ENCODE data around the gene MUC5B. TPM values are rescaled to one million over a fixed set of nuclear protein-coding genes. Genes with fewer than 3 reads are reported as not detected.
"Not testable (repeated sequence)": the region's sequence is repeated elsewhere in the genome, so short reads cannot be mapped to it uniquely, and the experiment has no call there.

Gene MUC5B
- total and polyA plus RNA-seq, 5 donors: under 0.01 TPM; not detected in 4

GRCh38 chr11:1245717-1246116 lies 22.9 kb downstream of the MUC5B start:
- H3K9me3 ChIP-seq (ENCODE audit: control insufficient read depth, low read length); H3K4me1 ChIP-seq (ENCODE audit: control insufficient read depth, insufficient read depth, low read length); H3K4me3 ChIP-seq (ENCODE audit: low read length); H3K27ac ChIP-seq (ENCODE audit: low read length); intact Hi-C loops (cut with DNase I); ATAC-seq; H3K27me3 ChIP-seq (ENCODE audit: control insufficient read depth, insufficient read depth): not testable (repeated sequence)
- 95% methylated on average over 13 of the region's 14 CpGs for WGBS
- peak in 1 of 3 donors; percentile 20 for DNase-seq

- DNase-seq; H3K27ac ChIP-seq (ENCODE audit: low read length); H3K4me1 ChIP-seq (ENCODE audit: control insufficient read depth, insufficient read depth, low read length); ATAC-seq; H3K27me3 ChIP-seq (ENCODE audit: control insufficient read depth, insufficient read depth); intact Hi-C loops (cut with DNase I); H3K4me3 ChIP-seq (ENCODE audit: low read length); H3K9me3 ChIP-seq (ENCODE audit: control insufficient read depth, low read length): not testable (repeated sequence)
- WGBS: 87% methylated on average over 14 of the region's 14 CpGs
Measured at GRCh38 chr11:1246301-1246700, 23.4 kb downstream of the MUC5B start.

GRCh38 chr11:1247026-1247425 lies 24.2 kb downstream of the MUC5B start:
- H3K4me1 ChIP-seq (ENCODE audit: control insufficient read depth, insufficient read depth, low read length); H3K9me3 ChIP-seq (ENCODE audit: control insufficient read depth, low read length); ATAC-seq; DNase-seq; H3K27ac ChIP-seq (ENCODE audit: low read length); H3K27me3 ChIP-seq (ENCODE audit: control insufficient read depth, insufficient read depth); intact Hi-C loops (cut with DNase I); H3K4me3 ChIP-seq (ENCODE audit: low read length): not testable (repeated sequence)
- 89% methylated on average over 14 of the region's 14 CpGs for WGBS

DNA sequence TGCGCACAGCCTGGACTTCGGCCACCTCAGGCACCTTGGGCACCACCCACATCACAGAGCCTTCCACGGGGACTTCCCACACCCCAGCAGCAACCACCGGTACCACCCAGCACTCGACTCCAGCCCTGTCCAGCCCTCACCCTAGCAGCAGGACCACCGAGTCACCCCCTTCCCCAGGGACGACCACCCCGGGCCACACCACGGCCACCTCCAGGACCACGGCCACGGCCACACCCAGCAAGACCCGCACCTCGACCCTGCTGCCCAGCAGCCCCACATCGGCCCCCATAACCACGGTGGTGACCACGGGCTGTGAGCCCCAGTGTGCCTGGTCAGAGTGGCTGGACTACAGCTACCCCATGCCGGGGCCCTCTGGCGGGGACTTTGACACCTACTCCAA lies 26.1 kb downstream of the MUC5B start:
- 90% methylated on average over 10 of the region's 18 CpGs for WGBS
- intact Hi-C loops (cut with DNase I); H3K27ac ChIP-seq (ENCODE audit: low read length): not testable (repeated sequence)

DNA sequence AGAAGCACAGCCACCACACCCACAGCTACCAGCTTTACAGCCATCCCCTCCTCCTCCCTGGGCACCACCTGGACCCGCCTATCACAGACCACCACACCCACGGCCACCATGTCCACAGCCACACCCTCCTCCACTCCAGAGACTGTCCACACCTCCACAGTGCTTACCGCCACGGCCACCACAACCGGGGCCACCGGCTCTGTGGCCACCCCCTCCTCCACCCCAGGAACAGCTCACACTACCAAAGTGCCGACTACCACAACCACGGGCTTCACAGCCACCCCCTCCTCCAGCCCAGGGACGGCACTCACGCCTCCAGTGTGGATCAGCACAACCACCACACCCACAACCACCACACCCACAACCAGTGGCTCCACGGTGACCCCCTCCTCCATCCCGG lies 27.5 kb downstream of the MUC5B start:
- WGBS: 95% methylated on average over 5 of the region's 12 CpGs
- peak in 1 of 3 donors; percentile 24 for DNase-seq
- H3K4me3 ChIP-seq (ENCODE audit: low read length); H3K9me3 ChIP-seq (ENCODE audit: control insufficient read depth, low read length); H3K27ac ChIP-seq (ENCODE audit: low read length); ATAC-seq; H3K4me1 ChIP-seq (ENCODE audit: control insufficient read depth, insufficient read depth, low read length); H3K27me3 ChIP-seq (ENCODE audit: control insufficient read depth, insufficient read depth); intact Hi-C loops (cut with DNase I): not testable (repeated sequence)

More for the DNA sequence above, 26.1 kb downstream of the MUC5B start:
- DNase-seq: peak in 1 of 3 donors; percentile 16
- ATAC-seq; H3K4me1 ChIP-seq (ENCODE audit: control insufficient read depth, insufficient read depth, low read length); H3K27me3 ChIP-seq (ENCODE audit: control insufficient read depth, insufficient read depth); H3K4me3 ChIP-seq (ENCODE audit: low read length); H3K9me3 ChIP-seq (ENCODE audit: control insufficient read depth, low read length): not testable (repeated sequence)

GRCh38 chr11:1251236-1251770 lies 28.4 kb downstream of the MUC5B start:
- 95% methylated on average over 16 of the region's 16 CpGs for WGBS

GRCh38 chr11:1252371-1253102 lies 29.7 kb downstream of the MUC5B start:
- H3K4me1 ChIP-seq (ENCODE audit: control insufficient read depth, insufficient read depth, low read length): no peaks in the 10 kb centered on the region
- ATAC-seq (no peak), DNase-seq (peak in 1 of 3 donors; percentile 54)
- no peak overlapping the region for H3K4me3 ChIP-seq (ENCODE audit: low read length)
- no peak overlapping the region for H3K27ac ChIP-seq (ENCODE audit: low read length)
- H3K27me3 ChIP-seq (ENCODE audit: control insufficient read depth, insufficient read depth): no peaks in the 10 kb centered on the region
- intact Hi-C loops (cut with DNase I): no loop called here
- H3K9me3 ChIP-seq (ENCODE audit: control insufficient read depth, low read length): no peaks in the 10 kb centered on the region
- 93% methylated on average over 38 of the region's 38 CpGs for WGBS

More at GRCh38 chr11:1251236-1251770, 28.4 kb downstream of the MUC5B start:
- DNase-seq (peak in 2 of 3 donors; percentile 26 to 41), ATAC-seq (no peak)
- H3K4me1 ChIP-seq (ENCODE audit: control insufficient read depth, insufficient read depth, low read length): no peaks in the 10 kb centered on the region
- H3K9me3 ChIP-seq (ENCODE audit: control insufficient read depth, low read length): no peaks in the 10 kb centered on the region
- intact Hi-C loops (cut with DNase I): no loop called here
- no peaks in the 10 kb centered on the region for H3K27me3 ChIP-seq (ENCODE audit: control insufficient read depth, insufficient read depth)
- H3K27ac ChIP-seq (ENCODE audit: low read length): no peak overlapping the region
- H3K4me3 ChIP-seq (ENCODE audit: low read length): no peak overlapping the region

DNA sequence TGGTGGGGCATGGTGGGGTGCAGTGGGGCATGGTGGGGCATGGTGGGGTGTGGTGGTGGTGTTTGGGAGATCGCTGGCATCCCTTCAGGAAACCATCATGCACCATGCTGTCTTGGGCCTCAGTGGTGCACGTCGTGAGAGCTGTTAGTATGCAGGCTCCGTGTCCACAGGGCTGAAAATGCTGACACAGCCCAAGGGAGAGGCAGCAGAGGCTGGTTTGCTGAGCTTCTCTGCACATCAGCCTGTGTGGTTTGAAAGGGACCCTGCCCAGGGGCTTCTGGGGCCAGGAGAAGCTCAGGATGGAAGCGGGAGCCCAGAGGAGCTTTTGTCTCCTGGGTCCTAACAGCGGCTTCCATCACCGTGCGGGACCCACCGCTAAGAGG lies 30.2 kb downstream of the MUC5B start:
- no peak overlapping the region for H3K27ac ChIP-seq (ENCODE audit: low read length)
- ATAC-seq (no peak), DNase-seq (no peak)
- intact Hi-C loops (cut with DNase I): no loop called here
- H3K4me3 ChIP-seq (ENCODE audit: low read length): no peak overlapping the region
- H3K9me3 ChIP-seq (ENCODE audit: control insufficient read depth, low read length): no peaks in the 10 kb centered on the region
- H3K27me3 ChIP-seq (ENCODE audit: control insufficient read depth, insufficient read depth): no peaks in the 10 kb centered on the region
- WGBS: 89% methylated on average over 9 of the region's 9 CpGs
- no peaks in the 10 kb centered on the region for H3K4me1 ChIP-seq (ENCODE audit: control insufficient read depth, insufficient read depth, low read length)

- Histone ChIP-seq H3K27me3 (ENCODE audit: control insufficient read depth, insufficient read depth) (no peaks in the 10 kb centered on the region), H3K4me3 (ENCODE audit: low read length) (no peak overlapping the region), H3K9me3 (ENCODE audit: control insufficient read depth, low read length) (no peaks in the 10 kb centered on the region), H3K27ac (ENCODE audit: low read length) (no peak overlapping the region), H3K4me1 (ENCODE audit: control insufficient read depth, insufficient read depth, low read length) (no peaks in the 10 kb centered on the region)
- no peak for ATAC-seq
- WGBS: 91% methylated on average over 22 of the region's 22 CpGs
- peak in 1 of 3 donors; percentile 39 for DNase-seq
- intact Hi-C loops (cut with DNase I): no loop called here
Measured at GRCh38 chr11:1254086-1254648, 31.3 kb downstream of the MUC5B start.

DNA sequence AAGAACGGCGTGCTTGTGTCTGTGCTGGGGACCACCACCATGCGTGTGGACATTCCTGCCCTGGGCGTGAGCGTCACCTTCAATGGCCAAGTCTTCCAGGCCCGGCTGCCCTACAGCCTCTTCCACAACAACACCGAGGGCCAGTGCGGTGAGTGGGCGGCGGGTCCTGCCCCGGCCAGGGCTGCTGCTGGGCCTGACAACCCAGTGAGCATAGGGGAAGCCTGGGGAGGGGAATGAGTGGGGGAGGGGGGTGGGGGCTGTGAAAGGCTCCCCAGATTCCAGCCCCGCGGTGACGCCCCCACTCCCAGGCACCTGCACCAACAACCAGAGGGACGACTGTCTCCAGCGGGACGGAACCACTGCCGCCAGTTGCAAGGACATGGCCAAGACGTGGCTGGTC lies 31.9 kb downstream of the MUC5B start:
- intact Hi-C loops (cut with DNase I): no loop called here
- peak in 1 of 3 donors; percentile 24 for DNase-seq

GRCh38 chr11:1255151-1255550 lies 32.3 kb downstream of the MUC5B start:
- intact Hi-C loops (cut with DNase I): no loop called here
- Histone ChIP-seq H3K27me3 (ENCODE audit: control insufficient read depth, insufficient read depth) (no peaks in the 10 kb centered on the region), H3K9me3 (ENCODE audit: control insufficient read depth, low read length) (no peaks in the 10 kb centered on the region), H3K4me1 (ENCODE audit: control insufficient read depth, insufficient read depth, low read length) (no peaks in the 10 kb centered on the region), H3K4me3 (ENCODE audit: low read length) (no peak overlapping the region), H3K27ac (ENCODE audit: low read length) (no peak overlapping the region)
- ATAC-seq (no peak), DNase-seq (peak in 2 of 3 donors; percentile 35 to 59)
- 83% methylated on average over 24 of the region's 24 CpGs for WGBS

More for the DNA sequence above, 31.9 kb downstream of the MUC5B start:
- WGBS: 84% methylated on average over 19 of the region's 19 CpGs
- H3K27ac ChIP-seq (ENCODE audit: low read length): no peak overlapping the region
- ATAC-seq: no peak
- H3K4me3 ChIP-seq (ENCODE audit: low read length): no peak overlapping the region
- H3K9me3 ChIP-seq (ENCODE audit: control insufficient read depth, low read length): no peaks in the 10 kb centered on the region
- no peaks in the 10 kb centered on the region for H3K4me1 ChIP-seq (ENCODE audit: control insufficient read depth, insufficient read depth, low read length)
- H3K27me3 ChIP-seq (ENCODE audit: control insufficient read depth, insufficient read depth): no peaks in the 10 kb centered on the region

All from right cardiac atrium (tissue), 5 donors.